ENCODE data around the gene RUSF1.

- no peak for TF ChIP-seq POLR2A (IDR thresholded peaks at IDR 0.05)
- no peak for TF ChIP-seq POLR2AphosphoS5 (IDR thresholded peaks at IDR 0.05)
- TF ChIP-seq CTCF (IDR thresholded peaks at IDR 0.05) = no peak
- no peak for TF ChIP-seq EP300 (IDR thresholded peaks at IDR 0.05)
Observed at GRCh38 chr16:31502981-31503380, 5.2 kb downstream of the RUSF1 start.
